BJ (cell line): ENCODE data around the gene ABCA13. TPM values are rescaled to one million over a fixed set of nuclear protein-coding genes. Genes with fewer than 3 reads are reported as not detected.

Experiments used
- CTCF ChIA-PET: fragments of 350-600 bp; formaldehyde crosslinking; extraction: SDS; loops from one replicate; lab custom pipeline; 2021; ENCODE audit warnings: antibody characterized with exemption, inconsistent platforms; lab: Yijun Ruan, JAX
- POLR2A ChIA-PET: fragments of 300-600 bp; sonication (Branson Sonifier 250); formaldehyde crosslinking; extraction: SDS; loops from one replicate; lab custom pipeline; 2021; ENCODE audit warnings: antibody characterized with exemption; lab: Charles Lee
- DNase-seq: peaks from one replicate; pipeline ENCODE4 v3.0.0-alpha.2; 2011; ENCODE audit warnings: low read depth
- H3K27me3 ChIP-seq: 2 replicates; pipeline ENCODE4 v1.6.0; 2011; ENCODE audit warnings: low read length; ENCODE audit not compliant: control insufficient read depth, insufficient read depth
- H3K36me3 ChIP-seq: 2 replicates; pipeline ENCODE4 v1.5.1; 2011; ENCODE audit warnings: low read length; ENCODE audit not compliant: control insufficient read depth, insufficient read depth
- H3K4me3 ChIP-seq: 2 replicates; pipeline ENCODE4 v1.5.1; 2011; ENCODE audit warnings: low read depth, mild to moderate bottlenecking, control low read depth, low read length
- CTCF ChIP-seq: IDR thresholded peaks from 2 replicates; pipeline ENCODE4 v1.5.1; 2011; ENCODE audit warnings: low read depth, mild to moderate bottlenecking, control low read depth, inconsistent platforms, low read length, moderate library complexity; ENCODE audit not compliant: insufficient read depth
- polyA plus RNA-seq: library from polyadenylated mRNA; depleted of rRNA; stranded (reverse); fragments of >200 nt; gene quantifications from 2 replicates; pipeline ENCODE4 v1.2.3, GENCODE V29; 2011

The ABCA13 gene
- polyA plus RNA-seq, 1 experiment: 0.15 TPM

- POLR2A ChIA-PET: no interaction called here
- Histone ChIP-seq H3K27me3 (0 out of 2 replicates have a peak, but pooled peaks cover 1% of the 10 kb centered on the region), H3K4me3 (no peak overlapping the region), H3K36me3 (no peaks in the 10 kb centered on the region)
- TF ChIP-seq CTCF: no peak
- DNase-seq: no peak
- CTCF ChIA-PET: no interaction called here
Measured at GRCh38 chr7:48292949-48293348, 121.7 kb downstream of the ABCA13 start.

- DNase-seq: no peak
- 0 out of 2 replicates have a peak, but pooled peaks cover 1% of the 10 kb centered on the region for H3K27me3 ChIP-seq
- ChIA-PET POLR2A (no interaction called here), CTCF (no interaction called here)
- no peak for TF ChIP-seq CTCF
- no peaks in the 10 kb centered on the region for H3K36me3 ChIP-seq
- H3K4me3 ChIP-seq: no peak overlapping the region
Measured at GRCh38 chr7:48295296-48295971, 124.2 kb downstream of the ABCA13 start.

- H3K36me3 ChIP-seq: no peaks in the 10 kb centered on the region
- 0 out of 2 replicates have a peak, but pooled peaks cover 1% of the 10 kb centered on the region for H3K27me3 ChIP-seq
- no peak overlapping the region for H3K4me3 ChIP-seq
- ChIA-PET POLR2A (no interaction called here), CTCF (no interaction called here)
- no peak for DNase-seq
- TF ChIP-seq CTCF: no peak
Measured at GRCh38 chr7:48296966-48297365, 125.7 kb downstream of the ABCA13 start.

- CTCF ChIA-PET: interaction anchor here (0.6 to 3.2 kb wide), 11 partner anchors 9 to 144 kb away, joined by 3 to 23 read pairs (median 4); no protein-coding TSS in a partner anchor
- no peak for DNase-seq
- Histone ChIP-seq H3K36me3 (no peaks in the 10 kb centered on the region), H3K27me3 (no peaks in the 10 kb centered on the region), H3K4me3 (no peak overlapping the region)
- POLR2A ChIA-PET: no interaction called here
- no peak for TF ChIP-seq CTCF
Measured at GRCh38 chr7:48298779-48299178, 127.5 kb downstream of the ABCA13 start.

- ChIA-PET POLR2A (no interaction called here), CTCF (interaction anchor here (0.6 to 3.2 kb wide), 11 partner anchors 8 to 1540 kb away, joined by 3 to 23 read pairs (median 4); no protein-coding TSS in a partner anchor)
- Histone ChIP-seq H3K36me3 (no peaks in the 10 kb centered on the region), H3K27me3 (no peaks in the 10 kb centered on the region), H3K4me3 (no peak overlapping the region)
- TF ChIP-seq CTCF: peak; percentile 80
- no peak for DNase-seq
Measured at GRCh38 chr7:48299580-48300169, 128.4 kb downstream of the ABCA13 start.
